Nephron progenitor cell (in vitro differentiated cells): ENCODE data around the gene MGMT.

Source experiments
- DNase-seq: peaks from one replicate; pipeline ENCODE4 v3.0.0; 2021
- H3K27ac Mint-ChIP-seq: 2 replicates; pipeline ENCODE4 v1.8.0; 2021; ENCODE audit warnings: mild to moderate bottlenecking, moderate library complexity, mixed read lengths
- H3K27me3 Mint-ChIP-seq: 2 replicates; pipeline ENCODE4 v1.8.0; 2021; ENCODE audit warnings: mild to moderate bottlenecking, low read depth, mixed read lengths; ENCODE audit not compliant: poor library complexity
- H3K36me3 Mint-ChIP-seq: 2 replicates; pipeline ENCODE4 v1.8.0; 2021; ENCODE audit warnings: low read depth, mixed read lengths
- H3K4me1 Mint-ChIP-seq: 2 replicates; pipeline ENCODE4 v1.8.0; 2021; ENCODE audit warnings: mixed read lengths
- H3K4me3 Mint-ChIP-seq: 2 replicates; pipeline ENCODE4 v1.8.0; 2021; ENCODE audit warnings: mild to moderate bottlenecking, moderate library complexity, mixed read lengths
- H3K9me3 Mint-ChIP-seq: 2 replicates; pipeline ENCODE4 v1.8.0; 2021; ENCODE audit warnings: mild to moderate bottlenecking, moderate library complexity, mixed read lengths
- CTCF ChIP-seq: fragments of 200-600 bp; sonication (generic); IDR thresholded peaks from 2 replicates; pipeline ENCODE4 v1.5.0; 2021; ENCODE audit warnings: antibody characterized with exemption

MGMT gene

GRCh38 chr10:129520440-129521080 lies 53.5 kb downstream of the MGMT start:
- H3K4me3 Mint-ChIP-seq, result no peak overlapping the region
- H3K36me3 Mint-ChIP-seq, result peaks cover 8% of the 10 kb centered on the region
- peaks cover 15% of the 10 kb centered on the region for H3K9me3 Mint-ChIP-seq
- peaks cover 20% of the 10 kb centered on the region for H3K4me1 Mint-ChIP-seq
- H3K27me3 Mint-ChIP-seq, result peaks cover 5% of the 10 kb centered on the region
- DNase-seq, result no peak
- no peak overlapping the region for H3K27ac Mint-ChIP-seq
- TF ChIP-seq CTCF, result no peak

- no peak for DNase-seq
- peaks cover 24% of the 10 kb centered on the region for H3K4me1 Mint-ChIP-seq
- peaks cover 5% of the 10 kb centered on the region for H3K27me3 Mint-ChIP-seq
- TF ChIP-seq CTCF, result no peak
- peaks cover 15% of the 10 kb centered on the region for H3K9me3 Mint-ChIP-seq
- H3K4me3 Mint-ChIP-seq, result no peak overlapping the region
- no peak overlapping the region for H3K27ac Mint-ChIP-seq
- peaks cover 8% of the 10 kb centered on the region for H3K36me3 Mint-ChIP-seq
Measured at GRCh38 chr10:129521161-129522025, 54.4 kb downstream of the MGMT start.

GRCh38 chr10:129522041-129522585 lies 55.1 kb downstream of the MGMT start:
- Mint-ChIP-seq H3K4me3 (no peak overlapping the region), H3K9me3 (peaks cover 15% of the 10 kb centered on the region), H3K27me3 (peaks cover 9% of the 10 kb centered on the region), H3K36me3 (peaks cover 8% of the 10 kb centered on the region), H3K27ac (no peak overlapping the region), H3K4me1 (peaks cover 27% of the 10 kb centered on the region)
- DNase-seq, result no peak
- TF ChIP-seq CTCF, result no peak

- peaks cover 37% of the 10 kb centered on the region for H3K4me1 Mint-ChIP-seq
- H3K36me3 Mint-ChIP-seq, result peaks cover 16% of the 10 kb centered on the region
- DNase-seq, result no peak
- no peak overlapping the region for H3K4me3 Mint-ChIP-seq
- H3K27me3 Mint-ChIP-seq, result peaks cover 10% of the 10 kb centered on the region
- H3K9me3 Mint-ChIP-seq, result peaks cover 18% of the 10 kb centered on the region
- TF ChIP-seq CTCF, result no peak
- H3K27ac Mint-ChIP-seq, result no peak overlapping the region
Measured at GRCh38 chr10:129523031-129523722, 56.1 kb downstream of the MGMT start.

GRCh38 chr10:129523723-129524316 lies 56.8 kb downstream of the MGMT start:
- Mint-ChIP-seq H3K36me3 (peaks cover 17% of the 10 kb centered on the region), H3K27ac (no peak overlapping the region), H3K27me3 (peaks cover 10% of the 10 kb centered on the region), H3K4me3 (no peak overlapping the region), H3K9me3 (peaks cover 14% of the 10 kb centered on the region), H3K4me1 (peaks cover 37% of the 10 kb centered on the region)
- TF ChIP-seq CTCF, result no peak
- DNase-seq, result no peak
